HepG2 (cell line): ENCODE measurements around the gene PODN.

ENCODE experiments used
- ELK4 ChIP-seq: sonication (generic); formaldehyde crosslinking; IDR thresholded peaks from 2 replicates; pipeline ENCODE4 v1.9.0; 2021; ENCODE audit warnings: missing genetic modification reagents, borderline replicate concordance
- EZH2 ChIP-seq: conservative IDR thresholded peaks from 2 replicates; pipeline ENCODE4 v1.6.1; 2012; ENCODE audit warnings: mild to moderate bottlenecking, low read depth, low read length, moderate library complexity
- FOXM1 ChIP-seq: sonication (generic); formaldehyde crosslinking; IDR thresholded peaks from 2 replicates; pipeline ENCODE4 v1.5.0; 2020; ENCODE audit warnings: missing genetic modification reagents
- HOMEZ ChIP-seq: IDR thresholded peaks from 2 replicates; pipeline ENCODE4 v1.6.1; 2016; ENCODE audit warnings: low read depth
- ZNF292 ChIP-seq: sonication (generic); formaldehyde crosslinking; IDR thresholded peaks from 2 replicates; pipeline ENCODE4 v1.8.1; 2022; ENCODE audit warnings: mild to moderate bottlenecking, low read depth, missing genetic modification reagents, borderline replicate concordance

GRCh38 chr1:53122961-53123413 is 61.0 kb downstream of the PODN start:
- no peak for TF ChIP-seq HOMEZ (CRISPR knock-in tag)
- TF ChIP-seq ELK4 (CRISPR knock-in tag) = no peak
- no peak for TF ChIP-seq FOXM1 (CRISPR knock-in tag)
- no peak for TF ChIP-seq ZNF292 (CRISPR knock-in tag)
- no peak for TF ChIP-seq EZH2
